ENCODE measurements around the gene FAM83B.

FAM83B gene

DNA sequence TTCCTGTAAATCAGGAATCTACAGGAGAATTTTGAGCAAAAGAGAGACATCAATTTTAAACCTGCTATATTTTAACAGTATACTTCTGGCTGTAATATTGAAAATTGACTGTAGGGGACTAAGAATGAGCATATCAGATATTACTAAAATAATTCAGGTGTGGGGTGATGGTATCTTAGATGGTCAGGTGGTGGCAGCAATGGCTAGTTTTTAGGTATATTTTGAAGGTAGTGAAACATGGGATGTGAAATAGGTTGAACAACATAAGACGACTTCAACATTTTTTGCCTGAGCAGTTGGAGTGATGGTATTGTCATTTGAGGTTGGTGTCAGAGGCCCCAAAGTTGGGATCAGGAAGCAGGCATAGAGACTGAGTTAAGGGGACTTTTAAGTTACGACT is 32.1 kb downstream of the FAM83B start:
- CTCF ChIA-PET: no interaction called here
- Histone ChIP-seq H3K4me3 (ENCODE audit: low read depth, low read length) (no peak overlapping the region), H3K27ac (ENCODE audit: extremely low read depth, low read depth, low read length) (peak overlapping the region; percentile 91), H3K9me3 (ENCODE audit: control insufficient read depth, insufficient read depth, low read depth, low read length) (no peaks in the 10 kb centered on the region; the same call in 1 of the 2 replicates), H3K36me3 (ENCODE audit: control insufficient read depth in 2 of 2, insufficient read depth in 1 of 2, low read length in 2 of 2) (no peaks in the 10 kb centered on the region), H3K4me1 (ENCODE audit: control insufficient read depth, insufficient read depth, low read length) (peaks cover 49% of the 10 kb centered on the region)
- TF ChIP-seq ZBTB1 (tag by site-specific recombination; IDR thresholded peaks at IDR 0.05): no peak
- no peak for TF ChIP-seq ZNF16 (tag by site-specific recombination; IDR thresholded peaks at IDR 0.05; ENCODE audit: low read depth)
- TF ChIP-seq ZEB2 (tag by site-specific recombination; IDR thresholded peaks at IDR 0.05): no peak
- TF ChIP-seq ZNF660 (tag by site-specific recombination; IDR thresholded peaks at IDR 0.05): no peak
- peak; percentile 48 for TF ChIP-seq ZNF654 (tag by site-specific recombination; IDR thresholded peaks at IDR 0.05; ENCODE audit: low read depth)
- no peak for TF ChIP-seq ZNF202 (tag by site-specific recombination; IDR thresholded peaks at IDR 0.05; ENCODE audit: borderline replicate concordance)
- no peak for TF ChIP-seq ZNF169 (tag by site-specific recombination; IDR thresholded peaks at IDR 0.05)
- TF ChIP-seq TCF7L2 (IDR thresholded peaks at IDR 0.05; ENCODE audit: borderline replicate concordance, low read depth, low read length): no peak
- TF ChIP-seq ZBTB20 (tag by site-specific recombination; IDR thresholded peaks at IDR 0.05): peak; percentile 43; the same call in 1 of the 2 replicates
- TF ChIP-seq ZNF530 (tag by site-specific recombination; IDR thresholded peaks at IDR 0.05; ENCODE audit: low read depth): no peak
- TF ChIP-seq ZNF335 (tag by site-specific recombination; conservative IDR thresholded peaks at IDR 0.05): no peak
- TF ChIP-seq ZNF214 (tag by site-specific recombination; IDR thresholded peaks at IDR 0.05; ENCODE audit: borderline replicate concordance): no peak
- no peak for TF ChIP-seq ZNF626 (tag by site-specific recombination; IDR thresholded peaks at IDR 0.05)
- no peak for TF ChIP-seq ZNF600 (tag by site-specific recombination; IDR thresholded peaks at IDR 0.05)
- TF ChIP-seq, protein P1, sequence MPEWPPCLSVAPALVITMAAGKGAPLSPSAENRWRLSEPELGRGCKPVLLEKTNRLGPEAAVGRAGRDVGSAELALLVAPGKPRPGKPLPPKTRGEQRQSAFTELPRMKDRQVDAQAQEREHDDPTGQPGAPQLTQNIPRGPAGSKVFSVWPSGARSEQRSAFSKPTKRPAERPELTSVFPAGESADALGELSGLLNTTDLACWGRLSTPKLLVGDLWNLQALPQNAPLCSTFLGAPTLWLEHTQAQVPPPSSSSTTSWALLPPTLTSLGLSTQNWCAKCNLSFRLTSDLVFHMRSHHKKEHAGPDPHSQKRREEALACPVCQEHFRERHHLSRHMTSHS (tag by site-specific recombination; IDR thresholded peaks at IDR 0.05): no peak
- no peak for TF ChIP-seq KLF8 (tag by site-specific recombination; IDR thresholded peaks at IDR 0.05)
- POLR2A ChIA-PET: interaction anchor here (0.7 kb wide), 1 partner anchor 9 kb away, joined by 3 read pairs; no protein-coding TSS in a partner anchor

DNA sequence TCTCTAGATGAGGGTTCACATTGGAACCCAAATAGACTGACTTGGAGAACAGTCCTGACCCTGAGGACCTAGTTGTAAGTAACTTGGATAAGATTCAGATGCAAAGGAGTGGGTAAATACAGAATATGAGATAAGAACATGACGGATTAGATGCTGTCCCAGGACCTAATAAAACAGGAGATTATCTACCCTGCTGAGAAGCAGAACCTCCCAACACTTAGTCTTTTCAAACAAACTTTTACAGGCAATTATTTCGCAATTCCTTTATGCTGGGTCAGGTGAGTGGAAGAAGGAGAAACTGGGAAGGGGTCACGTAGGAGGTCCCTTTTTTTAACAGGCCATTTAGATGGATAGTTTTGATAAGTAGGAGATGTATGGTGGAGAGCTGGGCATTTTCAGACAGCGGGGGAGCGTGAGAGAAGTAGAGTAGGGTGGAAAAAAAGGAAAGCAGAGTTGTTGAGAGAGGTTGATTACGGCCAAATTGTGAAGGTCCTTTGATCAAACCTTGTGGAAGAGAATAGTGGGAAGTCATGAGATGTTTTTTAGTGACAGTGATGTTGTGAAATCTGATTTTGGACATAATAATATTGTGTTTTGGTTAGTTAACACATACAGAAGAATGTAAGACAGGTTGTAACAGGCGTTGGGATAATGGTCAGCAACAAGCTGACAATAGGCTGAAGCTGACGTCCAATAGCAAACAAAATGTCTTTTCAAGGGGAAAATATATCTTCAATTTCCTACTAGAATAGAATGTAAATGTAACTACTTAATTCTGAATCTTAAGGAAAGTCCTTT is 32.8 kb downstream of the FAM83B start:
- peaks cover 42% of the 10 kb centered on the region for H3K4me1 ChIP-seq (ENCODE audit: control insufficient read depth, insufficient read depth, low read length)
- no peaks in the 10 kb centered on the region for H3K36me3 ChIP-seq (ENCODE audit: control insufficient read depth in 2 of 2, insufficient read depth in 1 of 2, low read length in 2 of 2)
- H3K4me3 ChIP-seq (ENCODE audit: low read depth, low read length): no peak overlapping the region
- H3K9me3 ChIP-seq (ENCODE audit: control insufficient read depth, insufficient read depth, low read depth, low read length): no peaks in the 10 kb centered on the region; the same call in 1 of the 2 replicates
- POLR2A ChIA-PET: interaction anchor here (0.8 kb wide), 1 partner anchor 32 kb away, joined by 3 read pairs; no protein-coding TSS in a partner anchor
- peak overlapping the region; percentile 91 for H3K27ac ChIP-seq (ENCODE audit: extremely low read depth, low read depth, low read length)
- CTCF ChIA-PET: interaction anchor here (1.0 kb wide), 1 partner anchor 14 kb away, joined by 3 read pairs; no protein-coding TSS in a partner anchor
- TF ChIP-seq RBAK (tag by site-specific recombination; IDR thresholded peaks at IDR 0.05): no peak
- peak; percentile 99 for TF ChIP-seq SP7 (tag by site-specific recombination; IDR thresholded peaks at IDR 0.05)
- TF ChIP-seq ZNF571 (tag by site-specific recombination; IDR thresholded peaks at IDR 0.05): no peak
- no peak for TF ChIP-seq YY2 (tag by site-specific recombination; IDR thresholded peaks at IDR 0.05)
- TF ChIP-seq KLF1 (tag by site-specific recombination; IDR thresholded peaks at IDR 0.05): peak; percentile 89
- no peak for TF ChIP-seq ZNF830 (tag by site-specific recombination; IDR thresholded peaks at IDR 0.05; ENCODE audit: low read depth)
- TF ChIP-seq, protein P2, sequence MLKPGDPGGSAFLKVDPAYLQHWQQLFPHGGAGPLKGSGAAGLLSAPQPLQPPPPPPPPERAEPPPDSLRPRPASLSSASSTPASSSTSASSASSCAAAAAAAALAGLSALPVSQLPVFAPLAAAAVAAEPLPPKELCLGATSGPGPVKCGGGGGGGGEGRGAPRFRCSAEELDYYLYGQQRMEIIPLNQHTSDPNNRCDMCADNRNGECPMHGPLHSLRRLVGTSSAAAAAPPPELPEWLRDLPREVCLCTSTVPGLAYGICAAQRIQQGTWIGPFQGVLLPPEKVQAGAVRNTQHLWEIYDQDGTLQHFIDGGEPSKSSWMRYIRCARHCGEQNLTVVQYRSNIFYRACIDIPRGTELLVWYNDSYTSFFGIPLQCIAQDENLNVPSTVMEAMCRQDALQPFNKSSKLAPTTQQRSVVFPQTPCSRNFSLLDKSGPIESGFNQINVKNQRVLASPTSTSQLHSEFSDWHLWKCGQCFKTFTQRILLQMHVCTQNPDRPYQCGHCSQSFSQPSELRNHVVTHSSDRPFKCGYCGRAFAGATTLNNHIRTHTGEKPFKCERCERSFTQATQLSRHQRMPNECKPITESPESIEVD (tag by site-specific recombination; IDR thresholded peaks at IDR 0.05): peak; percentile 95
- TF ChIP-seq ZFHX2 (tag by site-specific recombination; conservative IDR thresholded peaks at IDR 0.05): peak; percentile 80
- peak; percentile 82 for TF ChIP-seq KLF16 (tag by site-specific recombination; IDR thresholded peaks at IDR 0.05)
- TF ChIP-seq ZNF521 (tag by site-specific recombination; IDR thresholded peaks at IDR 0.05): no peak
- TF ChIP-seq ZNF621 (tag by site-specific recombination; IDR thresholded peaks at IDR 0.05): no peak
- TF ChIP-seq ZNF777 (tag by site-specific recombination; IDR thresholded peaks at IDR 0.05; ENCODE audit: borderline replicate concordance): no peak
- no peak for TF ChIP-seq ZNF707 (tag by site-specific recombination; IDR thresholded peaks at IDR 0.05)
- TF ChIP-seq, protein P3, sequence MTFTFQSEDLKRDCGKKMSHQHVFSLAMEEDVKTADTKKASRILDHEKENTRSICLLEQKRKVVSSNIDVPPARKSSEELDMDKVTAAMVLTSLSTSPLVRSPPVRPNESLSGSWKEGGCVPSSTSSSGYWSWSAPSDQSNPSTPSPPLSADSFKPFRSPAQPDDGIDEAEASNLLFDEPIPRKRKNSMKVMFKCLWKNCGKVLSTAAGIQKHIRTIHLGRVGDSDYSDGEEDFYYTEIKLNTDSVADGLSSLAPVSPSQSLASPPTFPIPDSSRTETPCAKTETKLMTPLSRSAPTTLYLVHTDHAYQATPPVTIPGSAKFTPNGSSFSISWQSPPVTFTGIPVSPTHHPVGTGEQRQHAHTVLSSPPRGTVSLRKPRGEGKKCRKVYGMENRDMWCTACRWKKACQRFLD (tag by site-specific recombination; IDR thresholded peaks at IDR 0.05): no peak
- TF ChIP-seq, protein P4, sequence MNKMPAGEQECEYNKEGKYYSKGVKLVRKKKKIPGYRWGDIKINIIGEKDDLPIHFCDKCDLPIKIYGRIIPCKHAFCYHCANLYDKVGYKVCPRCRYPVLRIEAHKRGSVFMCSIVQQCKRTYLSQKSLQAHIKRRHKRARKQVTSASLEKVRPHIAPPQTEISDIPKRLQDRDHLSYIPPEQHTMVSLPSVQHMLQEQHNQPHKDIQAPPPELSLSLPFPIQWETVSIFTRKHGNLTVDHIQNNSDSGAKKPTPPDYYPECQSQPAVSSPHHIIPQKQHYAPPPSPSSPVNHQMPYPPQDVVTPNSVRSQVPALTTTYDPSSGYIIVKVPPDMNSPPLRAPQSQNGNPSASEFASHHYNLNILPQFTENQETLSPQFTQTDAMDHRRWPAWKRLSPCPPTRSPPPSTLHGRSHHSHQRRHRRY (tag by site-specific recombination; IDR thresholded peaks at IDR 0.05): 0 out of 2 replicates have a peak, but pooled peaks have one; percentile 41
- peak; percentile 44; the same call in 1 of the 2 replicates for TF ChIP-seq ZNF341 (tag by site-specific recombination; IDR thresholded peaks at IDR 0.05; ENCODE audit: low read depth)

All from HEK293 (cell line).